ENCODE results near the gene JHY.

JHY gene

DNA sequence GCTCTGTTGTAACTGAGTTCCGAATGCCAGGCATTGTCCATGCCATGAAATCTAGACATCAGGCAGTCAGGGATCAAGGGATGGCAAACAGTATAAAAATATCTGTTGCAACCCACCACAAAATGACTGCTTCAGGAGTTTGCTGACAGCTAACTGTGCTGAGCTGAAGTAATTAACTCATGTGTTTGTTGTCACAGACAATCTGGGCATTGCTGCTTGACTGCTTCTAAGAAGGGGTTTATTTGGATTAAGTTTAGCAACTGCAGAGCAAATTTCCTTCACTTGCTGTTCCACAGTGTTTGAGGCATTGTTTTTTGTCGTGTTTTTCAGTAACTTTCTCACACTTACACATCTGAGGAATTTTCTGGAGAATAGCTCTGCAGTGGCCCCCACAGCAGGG lies 68.7 kb downstream of the JHY start:
- no peak for DNase-seq (ENCODE audit: low read depth in 2 of 2)

- no peak for DNase-seq (ENCODE audit: low read depth in 2 of 2)
Measured at GRCh38 chr11:122954455-122954854, 71.9 kb downstream of the JHY start.

DNA sequence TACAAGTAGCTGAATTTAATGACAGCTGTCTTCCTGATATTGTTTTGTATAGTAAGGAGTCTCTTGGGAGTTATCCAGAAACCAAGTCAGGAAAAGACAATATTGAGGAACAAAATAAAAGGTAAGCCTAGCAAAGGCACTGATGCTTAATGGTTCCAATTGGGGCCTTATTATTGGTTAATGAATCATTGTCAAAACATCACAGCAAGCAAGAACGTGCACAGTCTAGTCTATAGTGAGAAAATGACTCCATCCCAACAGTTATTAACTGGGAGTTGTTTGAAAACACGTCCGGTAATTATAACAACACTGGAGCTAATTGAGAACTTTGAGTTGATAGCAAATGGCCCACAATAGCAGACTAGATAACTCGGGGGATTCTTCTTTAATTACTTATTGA lies 81.4 kb downstream of the JHY start:
- no peak for DNase-seq (ENCODE audit: low read depth in 2 of 2)

GRCh38 chr11:122976061-122976733 lies 93.6 kb downstream of the JHY start:
- no peak for DNase-seq (ENCODE audit: low read depth in 2 of 2)

GRCh38 chr11:122976734-122977469 lies 94.3 kb downstream of the JHY start:
- DNase-seq (ENCODE audit: low read depth in 2 of 2) = no peak

GRCh38 chr11:122977470-122978298 lies 95.1 kb downstream of the JHY start:
- no peak for DNase-seq (ENCODE audit: low read depth in 2 of 2)

DNA sequence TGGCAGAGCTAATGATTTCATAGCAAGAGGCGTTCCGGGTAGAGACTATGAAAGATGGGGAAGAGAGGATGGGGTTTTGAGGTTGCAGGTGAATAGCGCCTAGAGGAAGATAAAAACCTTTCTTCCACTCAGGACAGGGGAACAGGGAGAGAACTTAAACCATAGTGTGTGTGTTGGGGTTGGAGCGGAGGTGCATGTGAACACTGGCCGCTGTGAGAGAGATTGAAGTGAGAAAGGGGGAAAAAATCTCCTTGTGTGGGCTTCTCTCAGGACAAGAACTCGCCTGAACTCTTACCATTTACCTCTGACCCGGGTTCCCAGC lies 95.7 kb downstream of the JHY start:
- DNase-seq (ENCODE audit: low read depth in 2 of 2) = no peak

DNA sequence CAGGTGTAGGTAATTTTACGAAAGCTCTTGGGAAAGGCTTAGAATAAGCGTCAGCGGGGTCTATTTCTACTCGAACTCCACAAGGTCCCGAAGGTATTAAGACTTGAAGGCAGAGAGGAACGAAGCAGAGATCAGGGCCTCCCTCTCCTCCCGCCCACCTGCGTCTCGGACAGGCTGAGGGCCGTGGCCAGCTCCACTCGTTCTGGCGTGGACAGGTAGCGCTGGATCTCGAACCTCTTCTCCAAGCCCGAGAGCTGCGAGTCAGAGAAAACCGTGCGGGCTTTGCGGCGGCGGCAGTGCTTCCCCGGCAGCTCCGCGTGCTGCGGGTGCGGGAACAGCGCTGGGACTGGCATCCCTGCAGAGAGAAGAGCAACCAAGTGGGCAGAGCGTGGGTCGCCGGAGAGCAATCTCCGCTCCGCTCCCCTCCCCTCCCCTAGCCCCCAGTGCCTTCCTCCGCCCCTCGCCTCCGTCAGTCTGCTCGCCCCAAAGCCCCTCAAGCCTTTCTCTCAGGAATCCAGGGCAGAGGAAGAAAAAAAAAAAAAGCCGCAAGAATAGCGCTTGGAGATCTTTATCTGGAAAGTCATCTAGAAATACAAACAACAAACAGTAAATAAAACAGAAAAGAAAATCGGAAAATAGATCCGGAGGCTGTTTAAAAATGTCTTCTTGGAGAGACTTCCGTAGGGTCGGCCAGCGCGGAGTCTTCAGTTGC lies 96.7 kb downstream of the JHY start:
- no peak for DNase-seq (ENCODE audit: low read depth in 2 of 2)

DNA sequence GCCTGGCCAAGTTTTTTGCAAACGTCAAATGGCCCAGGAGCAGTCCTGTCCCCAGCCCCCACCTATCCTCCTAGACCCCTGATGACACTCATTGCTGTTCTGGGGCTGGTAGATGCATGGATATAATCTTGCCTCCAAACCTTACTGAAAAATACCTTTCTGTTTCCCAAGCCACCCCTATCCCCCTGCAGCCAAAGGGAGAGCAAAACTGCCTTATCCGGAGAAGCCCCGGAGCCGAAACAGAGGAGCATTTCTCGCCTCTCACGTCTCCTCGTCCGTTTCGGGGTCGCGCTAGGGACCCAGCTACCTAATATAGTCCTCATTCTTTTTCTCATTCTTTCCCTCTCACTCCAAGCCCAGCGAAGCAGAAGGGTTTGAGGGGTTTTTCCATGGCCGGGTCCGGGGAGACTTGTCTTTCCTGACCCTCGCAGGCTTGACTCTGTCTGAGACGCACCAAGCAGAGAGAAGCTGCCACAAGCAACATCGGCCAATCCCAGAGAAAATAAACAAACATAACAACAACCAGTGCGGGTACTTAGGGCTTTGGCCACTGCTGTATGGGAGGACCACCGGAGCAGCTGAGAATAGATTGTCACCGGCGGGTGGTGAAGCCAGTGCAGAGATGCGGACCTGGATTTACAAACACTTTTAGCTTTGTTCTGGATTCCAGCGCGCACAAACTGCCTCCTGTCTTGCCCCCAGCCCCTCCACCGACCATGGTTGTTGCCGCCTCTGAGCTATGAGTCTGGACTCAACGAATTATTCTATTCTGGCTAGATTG lies 97.4 kb downstream of the JHY start:
- DNase-seq (ENCODE audit: low read depth in 2 of 2) = no peak

DNA sequence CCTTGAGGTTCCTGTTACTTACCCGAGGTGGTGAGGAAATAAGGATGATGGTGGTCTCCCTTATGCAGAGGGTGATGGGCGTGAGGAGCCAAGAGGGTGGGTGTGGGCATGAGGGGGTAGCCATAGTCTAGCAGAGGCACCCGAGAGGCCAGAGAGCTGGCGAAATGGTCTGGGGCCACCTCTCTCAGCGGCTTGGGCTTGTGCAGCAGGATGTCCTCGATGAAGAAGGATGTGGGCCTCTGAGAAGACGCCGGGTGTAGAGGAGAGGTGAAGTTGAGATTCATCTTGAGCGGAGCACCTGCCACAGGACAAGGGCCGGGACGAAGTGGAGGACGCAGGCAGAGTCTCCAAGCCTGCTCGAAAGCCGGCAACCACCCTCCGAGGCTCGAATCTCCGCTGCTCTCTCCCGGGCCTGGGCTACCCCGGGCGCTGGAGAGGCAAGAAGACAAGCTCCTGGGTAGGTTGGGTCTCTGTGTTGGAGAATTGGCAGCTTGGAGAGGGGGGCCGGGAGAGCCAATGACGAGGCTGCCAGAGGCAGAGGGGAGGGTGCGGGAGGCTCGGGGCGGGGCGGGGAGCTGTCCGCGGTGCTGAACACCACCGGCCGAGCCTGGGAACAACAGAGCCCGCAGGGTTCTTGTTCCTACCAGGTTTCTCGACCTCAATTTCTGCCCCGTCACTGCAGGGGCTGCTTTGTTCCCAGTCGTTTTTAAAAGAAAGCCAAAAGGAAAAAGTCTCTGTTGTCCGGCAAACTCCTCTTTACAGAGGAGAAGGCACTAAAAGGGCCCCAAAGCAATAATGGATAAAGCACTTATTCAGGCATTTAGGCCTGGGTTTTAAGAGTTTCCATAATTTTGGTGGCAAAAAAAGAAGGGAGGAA lies 99.1 kb downstream of the JHY start, which contains the start of gene BSX:
Gene BSX (minus strand): TSS at position 447 of the 877 bp plus-strand sequence. CDS start 163 bp downstream, at position 284.
- peak; percentile 6 to 8 for DNase-seq (ENCODE audit: low read depth in 2 of 2)

GRCh38 chr11:122983438-122984185 lies 101.1 kb downstream of the JHY start:
- DNase-seq (ENCODE audit: low read depth in 2 of 2) = no peak

GRCh38 chr11:122984186-122985011 lies 101.8 kb downstream of the JHY start:
- DNase-seq (ENCODE audit: low read depth in 2 of 2) = no peak

DNA sequence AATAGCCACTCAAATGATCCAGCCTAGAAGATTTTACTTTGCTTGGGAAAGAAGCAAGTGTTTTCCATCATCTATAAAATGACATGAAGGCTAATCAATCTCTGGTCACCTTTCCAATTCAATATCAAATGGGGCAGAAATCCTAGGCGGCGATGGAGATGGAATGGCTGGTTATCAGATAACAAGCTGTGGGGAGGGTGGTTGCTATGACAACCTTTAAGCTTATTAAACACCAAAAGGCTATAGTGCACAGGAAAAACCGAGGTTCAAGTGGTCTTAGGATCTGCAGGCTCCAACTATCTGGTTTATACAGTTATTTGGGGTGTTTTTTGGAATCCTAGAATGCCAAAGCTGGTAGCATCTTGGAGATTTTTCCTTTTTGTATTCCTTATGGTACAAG lies 113.0 kb downstream of the JHY start:
- DNase-seq (ENCODE audit: low read depth in 2 of 2) = no peak

- DNase-seq (ENCODE audit: low read depth in 2 of 2) = no peak
Measured at GRCh38 chr11:122998727-122999366, 116.3 kb downstream of the JHY start.

DNA sequence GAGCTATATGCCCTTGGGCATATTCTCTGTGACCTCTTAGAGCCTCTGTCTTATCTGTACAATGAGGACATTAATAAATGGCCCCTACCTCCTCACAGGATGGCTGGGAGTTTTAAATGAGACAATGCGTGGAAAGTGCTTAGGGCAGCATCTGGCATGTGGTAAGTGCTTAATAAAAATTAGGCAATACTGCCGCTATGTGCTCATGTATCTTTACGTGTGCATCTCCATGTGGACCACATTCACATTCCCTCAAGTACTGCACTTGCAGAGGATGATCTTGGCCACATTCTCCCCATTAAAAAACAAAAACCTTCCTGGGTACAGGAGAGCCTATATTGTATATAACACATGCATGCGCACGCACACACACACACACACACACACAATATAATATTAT lies 118.2 kb downstream of the JHY start:
- no peak for DNase-seq (ENCODE audit: low read depth in 2 of 2)

DNA sequence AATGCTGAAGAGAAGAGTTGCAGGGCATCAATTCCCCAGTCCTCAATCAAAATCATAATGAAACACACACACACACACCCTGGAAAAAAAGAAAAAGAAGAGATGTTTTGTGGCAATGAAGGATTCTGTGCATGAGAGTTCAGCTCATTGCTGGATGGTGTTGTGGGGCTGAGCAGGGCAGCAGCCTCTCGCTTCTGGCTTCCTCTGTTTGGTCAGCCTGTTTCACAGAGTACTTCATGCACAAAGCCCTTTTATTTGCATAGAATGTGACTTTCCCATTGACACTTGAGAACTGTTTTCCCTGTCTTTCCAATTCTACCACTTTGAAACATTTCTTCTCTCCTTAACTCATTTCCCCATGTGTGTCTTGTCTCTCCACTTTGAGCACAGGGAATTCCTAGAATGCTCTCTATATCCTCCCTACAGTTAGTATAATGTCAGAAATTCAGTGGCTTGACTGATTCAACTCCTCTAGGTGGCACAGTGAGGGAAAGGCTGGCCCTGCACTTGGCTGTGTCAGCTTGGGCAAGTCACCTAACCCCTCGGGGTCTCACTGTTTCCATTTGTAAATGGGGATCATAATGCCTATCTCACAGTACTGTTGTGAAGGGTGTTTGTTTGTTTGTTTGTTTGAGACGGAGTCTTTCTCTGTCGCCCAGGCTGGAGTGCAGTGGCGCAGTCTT lies 124.4 kb downstream of the JHY start:
- no peak for DNase-seq (ENCODE audit: low read depth in 2 of 2)

Measured in fibroblast of skin of left quadriceps (primary cell).